Endodermal cell (in vitro differentiated cells): Measurements from ENCODE around the gene CAP1. TPM values are rescaled to one million over a fixed set of nuclear protein-coding genes. Genes with fewer than 3 reads are reported as not detected.

Source experiments
- DNase-seq: peaks from one replicate; pipeline ENCODE4 v3.0.0-alpha.2; 2017
- H3K27ac ChIP-seq: 2 replicates; pipeline ENCODE4 v1.5.1; 2013; ENCODE audit warnings: mild to moderate bottlenecking, low read depth, low read length, moderate library complexity
- H3K27me3 ChIP-seq: 2 replicates; pipeline ENCODE4 v1.6.1; 2013; ENCODE audit warnings: mild to moderate bottlenecking, low read length, moderate library complexity; ENCODE audit not compliant: insufficient read depth, control insufficient read depth, poor library complexity, severe bottlenecking
- H3K36me3 ChIP-seq: 2 replicates; pipeline ENCODE4 v1.7.0; 2013; ENCODE audit warnings: mild to moderate bottlenecking, low read length, moderate library complexity; ENCODE audit not compliant: control insufficient read depth, insufficient read depth
- H3K4me1 ChIP-seq: one replicate; pipeline ENCODE4 v1.7.0; 2013; ENCODE audit warnings: low read length; ENCODE audit not compliant: control insufficient read depth, insufficient read depth
- H3K4me3 ChIP-seq: 2 replicates; pipeline ENCODE4 v1.5.1; 2013; ENCODE audit warnings: mild to moderate bottlenecking, low read length, moderate library complexity
- H3K9ac ChIP-seq: 2 replicates; pipeline ENCODE4 v1.6.1; 2013; ENCODE audit warnings: mild to moderate bottlenecking, low read length, moderate library complexity; ENCODE audit not compliant: poor library complexity, severe bottlenecking; ENCODE audit errors: extremely low read depth
- H3K9me3 ChIP-seq: 2 replicates; pipeline ENCODE4 v1.6.1; 2013; ENCODE audit warnings: mild to moderate bottlenecking, low read length, moderate library complexity; ENCODE audit not compliant: control insufficient read depth
- H3K27ac Mint-ChIP-seq: 2 replicates; pipeline ENCODE4 v1.8.0; 2020; ENCODE audit warnings: mixed read lengths
- H3K27me3 Mint-ChIP-seq: 2 replicates; pipeline ENCODE4 v1.8.0; 2021; ENCODE audit warnings: mild to moderate bottlenecking, mixed read lengths; ENCODE audit not compliant: insufficient read depth
- H3K36me3 Mint-ChIP-seq: 2 replicates; pipeline ENCODE4 v1.8.0; 2020; ENCODE audit warnings: low read depth, mixed read lengths
- H3K4me1 Mint-ChIP-seq: 2 replicates; pipeline ENCODE4 v1.8.0; 2020; ENCODE audit warnings: mixed read lengths
- H3K4me3 Mint-ChIP-seq: 2 replicates; pipeline ENCODE4 v1.8.0; 2020; ENCODE audit warnings: mild to moderate bottlenecking, moderate library complexity, mixed read lengths
- H3K9me3 Mint-ChIP-seq: 2 replicates; pipeline ENCODE4 v1.8.0; 2020; ENCODE audit warnings: mild to moderate bottlenecking, mixed read lengths
- WGBS, 2 experiments: methylation state at CpG; one replicate each; pipeline versions ENCODE4 v1.1.5 to v1.1.7; 2013; ENCODE audit warnings: missing lambda C conversion rate in 2 of 2, mixed read lengths in 1 of 2; ENCODE audit not compliant: insufficient coverage in 1 of 2, insufficient read length in 1 of 2; 5-methylcytosine and 5-hydroxymethylcytosine counted together
- total RNA-seq, 2 donors: library from RNA; stranded (reverse); fragmentation: NEBNext Ultra II Directional in 1 of 2; extraction: Animal tissue kit (Norgen Biotek cat#: 25700) in 1 of 2; gene quantifications; 2 replicates in 1 of 2; 3 replicates in 1 of 2; pipeline ENCODE4 v1.2.1, GENCODE V29; 2021
- TF ChIP-seq, protein P1 (sequence below): fragments of 200-600 bp; sonication (generic); conservative IDR thresholded peaks from 2 replicates; pipeline ENCODE4 v1.5.0; 2021; ENCODE audit warnings: antibody characterized with exemption, mild to moderate bottlenecking

Gene CAP1
- total RNA-seq, 2 donors from 2014 or later = 260 to 287 TPM

DNA sequence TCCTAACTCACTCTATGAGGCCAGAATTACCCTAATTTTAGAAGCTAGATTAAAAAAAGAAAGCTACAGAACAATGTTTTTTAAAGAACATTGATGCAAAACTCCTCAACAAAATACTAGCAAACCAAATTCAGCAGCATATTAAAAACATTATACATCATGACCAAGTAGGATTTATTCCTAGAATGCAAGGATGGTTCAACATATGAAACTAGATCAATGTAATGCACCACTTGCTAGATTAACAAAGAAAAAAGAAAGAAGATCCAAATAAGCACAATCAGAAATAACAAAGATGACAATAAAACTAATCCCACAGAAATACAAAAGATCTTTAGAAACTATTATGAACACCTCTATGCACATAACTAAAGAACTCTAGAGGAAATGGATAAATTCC, 69.9 kb downstream of the CAP1 start:
- TF ChIP-seq, protein P1, sequence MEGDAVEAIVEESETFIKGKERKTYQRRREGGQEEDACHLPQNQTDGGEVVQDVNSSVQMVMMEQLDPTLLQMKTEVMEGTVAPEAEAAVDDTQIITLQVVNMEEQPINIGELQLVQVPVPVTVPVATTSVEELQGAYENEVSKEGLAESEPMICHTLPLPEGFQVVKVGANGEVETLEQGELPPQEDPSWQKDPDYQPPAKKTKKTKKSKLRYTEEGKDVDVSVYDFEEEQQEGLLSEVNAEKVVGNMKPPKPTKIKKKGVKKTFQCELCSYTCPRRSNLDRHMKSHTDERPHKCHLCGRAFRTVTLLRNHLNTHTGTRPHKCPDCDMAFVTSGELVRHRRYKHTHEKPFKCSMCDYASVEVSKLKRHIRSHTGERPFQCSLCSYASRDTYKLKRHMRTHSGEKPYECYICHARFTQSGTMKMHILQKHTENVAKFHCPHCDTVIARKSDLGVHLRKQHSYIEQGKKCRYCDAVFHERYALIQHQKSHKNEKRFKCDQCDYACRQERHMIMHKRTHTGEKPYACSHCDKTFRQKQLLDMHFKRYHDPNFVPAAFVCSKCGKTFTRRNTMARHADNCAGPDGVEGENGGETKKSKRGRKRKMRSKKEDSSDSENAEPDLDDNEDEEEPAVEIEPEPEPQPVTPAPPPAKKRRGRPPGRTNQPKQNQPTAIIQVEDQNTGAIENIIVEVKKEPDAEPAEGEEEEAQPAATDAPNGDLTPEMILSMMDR = no peak
- no peak for DNase-seq
- H3K4me3 Mint-ChIP-seq = no peak overlapping the region

DNA sequence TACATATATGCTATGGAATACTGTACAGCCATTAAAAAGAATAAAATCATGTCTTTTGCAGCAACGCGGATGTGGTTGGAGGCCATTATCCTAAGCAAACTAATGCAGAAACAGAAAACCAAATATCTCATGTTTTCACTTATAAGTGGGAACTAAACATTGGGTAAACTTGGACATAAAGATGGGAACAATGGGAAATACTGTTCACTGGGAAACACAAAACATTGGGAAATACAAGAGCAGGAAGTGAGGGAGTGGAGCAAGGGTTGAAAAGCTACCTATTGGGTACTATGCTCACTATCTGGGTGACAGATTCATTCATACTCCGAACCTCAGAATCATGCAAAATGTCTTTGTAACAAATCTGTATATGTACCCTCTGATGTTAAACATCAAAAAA, 73.9 kb downstream of the CAP1 start:
- no peak overlapping the region for H3K9ac ChIP-seq
- peaks cover 8% of the 10 kb centered on the region for H3K4me1 ChIP-seq
- no peak for DNase-seq
- H3K9me3 Mint-ChIP-seq = peaks cover 16% of the 10 kb centered on the region
- peaks cover 38% of the 10 kb centered on the region for H3K27me3 Mint-ChIP-seq
- H3K9me3 ChIP-seq = peaks cover 8% of the 10 kb centered on the region
- H3K36me3 ChIP-seq = no peaks in the 10 kb centered on the region
- no peaks in the 10 kb centered on the region for H3K4me1 Mint-ChIP-seq
- H3K27ac Mint-ChIP-seq = no peak overlapping the region
- H3K4me3 Mint-ChIP-seq = no peak overlapping the region
- TF ChIP-seq, protein P1 = no peak
- H3K36me3 Mint-ChIP-seq = no peaks in the 10 kb centered on the region
- H3K27me3 ChIP-seq = peaks cover 41% of the 10 kb centered on the region
- H3K27ac ChIP-seq = no peak overlapping the region
- H3K4me3 ChIP-seq = no peak overlapping the region
- WGBS, 2 experiments = 97% methylated on average over 3 of the region's 3 CpGs; no CpG with 5 or more reads in 1 of the 2 experiments

More for the DNA sequence above, 69.9 kb downstream of the CAP1 start:
- Mint-ChIP-seq H3K27ac (no peak overlapping the region), H3K27me3 (peaks cover 25% of the 10 kb centered on the region), H3K9me3 (peaks cover 16% of the 10 kb centered on the region), H3K4me1 (no peaks in the 10 kb centered on the region), H3K36me3 (no peaks in the 10 kb centered on the region)
- no peak overlapping the region for H3K27ac ChIP-seq
- H3K4me1 ChIP-seq = no peaks in the 10 kb centered on the region
- no peaks in the 10 kb centered on the region for H3K36me3 ChIP-seq
- peaks cover 29% of the 10 kb centered on the region for H3K27me3 ChIP-seq
- H3K4me3 ChIP-seq = no peak overlapping the region
- peaks cover 8% of the 10 kb centered on the region for H3K9me3 ChIP-seq
- no peak overlapping the region for H3K9ac ChIP-seq

DNA sequence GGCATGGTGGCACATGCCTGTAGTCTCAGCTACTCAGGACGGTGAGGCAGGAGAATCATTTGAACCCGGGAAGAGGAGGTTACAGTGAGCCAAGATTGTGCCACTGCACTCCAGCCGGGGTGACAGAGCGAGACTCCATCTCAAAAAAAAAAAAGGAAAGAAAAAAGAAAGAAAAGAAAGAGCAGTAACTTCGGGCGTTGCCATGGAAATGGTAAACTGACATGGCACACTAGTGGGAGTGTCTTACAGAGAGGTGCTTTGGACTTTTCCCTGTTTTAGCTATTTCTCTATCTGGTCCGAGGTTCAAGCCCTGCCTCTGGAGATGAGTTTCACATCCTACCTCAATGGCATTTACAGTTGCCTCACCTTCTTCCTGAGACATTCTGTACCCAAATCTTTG, 79.6 kb downstream of the CAP1 start:
- TF ChIP-seq, protein P1 = no peak
- no peak overlapping the region for H3K27ac ChIP-seq
- H3K9ac ChIP-seq = no peak overlapping the region
- peaks cover 38% of the 10 kb centered on the region for H3K27me3 Mint-ChIP-seq
- 94 to 98% methylated on average over 5 to 7 of the region's 7 CpGs for WGBS, 2 experiments
- H3K4me1 Mint-ChIP-seq = no peaks in the 10 kb centered on the region
- H3K27ac Mint-ChIP-seq = no peak overlapping the region
- peaks cover 8% of the 10 kb centered on the region for H3K4me1 ChIP-seq
- H3K4me3 Mint-ChIP-seq = no peak overlapping the region
- no peaks in the 10 kb centered on the region for H3K36me3 Mint-ChIP-seq
- H3K36me3 ChIP-seq = no peaks in the 10 kb centered on the region
- H3K27me3 ChIP-seq = peaks cover 26% of the 10 kb centered on the region
- H3K9me3 ChIP-seq = no peaks in the 10 kb centered on the region
- no peaks in the 10 kb centered on the region for H3K9me3 Mint-ChIP-seq
- H3K4me3 ChIP-seq = no peak overlapping the region
- no peak for DNase-seq

Other genes with a start within 250 kb of the CAP1 start
- 10 to 100 TPM; 26.2 to 35.1 TPM for gene TRIT1, start 157.2 kb upstream of the CAP1 start, total RNA-seq
- 10 to 100 TPM; 35.0 to 39.5 TPM for gene MYCL, start 138.8 kb upstream of the CAP1 start, total RNA-seq
- 1 to 10 TPM; 6.3 to 8.5 TPM for gene MFSD2A, start 85.6 kb upstream of the CAP1 start, total RNA-seq
- 100 to 1,000 TPM in 1 of 2 donors, 10 to 100 TPM in 1; 85.7 to 111 TPM for gene PPT1, start 56.5 kb downstream of the CAP1 start, total RNA-seq
- gene RLF, start 120.7 kb downstream of the CAP1 start, total RNA-seq = 10 to 100 TPM; 18.8 to 23.3 TPM
- gene TMCO2, start 207.2 kb downstream of the CAP1 start, total RNA-seq = not detected
- gene ZMPSTE24, start 217.5 kb downstream of the CAP1 start, total RNA-seq = 10 to 100 TPM; 41.4 to 42.4 TPM